HCEC 1CT (cell line): ENCODE results near the gene TRIM45.
A peak's percentile ranks its signal among the peaks of the same experiment; 100 is the strongest.
"Not testable (repeated sequence)": the region's sequence is repeated elsewhere in the genome, so short reads cannot be mapped to it uniquely, and the experiment has no call there.

Experiments
- DNase-seq: peaks from one replicate; pipeline ENCODE4 v3.0.0-alpha.2; 2017

TRIM45 gene

DNA sequence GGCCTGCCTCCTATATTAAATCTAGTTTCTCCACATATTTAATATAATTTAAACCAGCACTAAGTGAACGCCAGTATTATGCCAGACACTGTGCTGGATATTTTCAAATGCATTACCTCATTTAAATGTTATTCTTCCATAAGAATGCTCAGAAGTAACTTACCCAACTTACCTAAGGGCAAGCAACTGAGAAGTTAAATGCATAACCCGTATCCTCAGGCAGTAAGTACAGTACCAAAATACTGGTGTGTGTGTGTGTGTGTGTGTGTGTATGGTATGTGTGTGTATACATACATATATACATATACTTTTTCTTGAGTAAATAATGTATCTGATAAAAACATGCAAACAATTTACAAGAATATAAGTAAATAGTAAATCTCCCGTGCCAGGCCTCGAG is 9.0 kb upstream of the TRIM45 start:
- DNase-seq = no peak

DNA sequence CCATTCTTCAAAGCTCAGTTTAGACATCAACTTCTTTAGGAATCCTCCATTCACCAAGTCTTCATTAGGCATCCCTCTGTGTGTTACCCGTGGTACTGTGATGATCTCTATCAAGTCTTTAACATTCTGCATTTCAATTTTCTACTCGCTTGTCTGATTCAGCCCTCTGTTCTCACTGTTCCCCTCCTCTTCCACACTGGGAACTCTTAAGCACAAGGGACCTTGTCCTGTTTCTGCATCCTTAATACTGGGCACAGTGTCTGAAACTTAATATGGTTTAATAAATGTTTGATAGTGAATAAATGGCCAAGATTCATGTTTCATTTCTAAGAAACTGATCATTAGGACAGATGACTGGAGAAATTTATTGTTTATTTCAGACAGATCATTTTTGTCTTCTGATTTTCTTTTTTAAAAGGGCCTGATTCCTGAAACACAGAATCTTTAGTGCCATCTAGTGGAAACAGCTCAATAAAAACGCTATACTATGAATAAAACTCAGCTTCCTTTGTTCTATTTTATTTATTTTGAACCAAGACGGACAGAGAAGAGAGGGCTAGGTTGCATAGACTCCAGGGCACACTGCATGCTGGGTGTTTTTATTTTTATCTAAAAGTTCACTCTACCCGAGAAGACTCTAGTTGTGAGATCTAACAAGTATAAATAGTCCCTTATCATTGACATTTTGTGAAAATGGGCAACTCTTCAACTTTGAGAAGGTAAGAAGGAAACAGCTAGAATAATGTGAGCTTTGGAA is 7.0 kb upstream of the TRIM45 start:
- DNase-seq = peak; percentile 58

DNA sequence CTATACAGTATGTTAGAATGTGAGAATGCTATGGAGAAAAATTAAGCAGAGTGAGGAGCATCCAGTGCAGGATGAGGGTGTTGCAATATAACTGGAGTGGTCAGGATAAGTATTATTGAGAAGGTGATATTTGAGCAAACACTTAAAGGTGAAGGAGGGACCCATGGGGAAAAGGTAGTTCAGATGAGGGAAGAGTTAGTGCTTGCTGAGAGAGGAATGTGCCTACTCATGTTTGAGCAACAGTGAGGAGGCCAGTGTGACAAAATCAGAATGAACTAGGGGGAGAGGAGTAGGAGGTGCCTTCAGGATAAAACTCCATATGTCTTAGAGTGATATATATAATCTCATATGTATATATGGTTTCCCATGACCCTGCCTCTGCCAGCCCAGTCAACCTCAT is 6.2 kb upstream of the TRIM45 start:
- no peak for DNase-seq

DNA sequence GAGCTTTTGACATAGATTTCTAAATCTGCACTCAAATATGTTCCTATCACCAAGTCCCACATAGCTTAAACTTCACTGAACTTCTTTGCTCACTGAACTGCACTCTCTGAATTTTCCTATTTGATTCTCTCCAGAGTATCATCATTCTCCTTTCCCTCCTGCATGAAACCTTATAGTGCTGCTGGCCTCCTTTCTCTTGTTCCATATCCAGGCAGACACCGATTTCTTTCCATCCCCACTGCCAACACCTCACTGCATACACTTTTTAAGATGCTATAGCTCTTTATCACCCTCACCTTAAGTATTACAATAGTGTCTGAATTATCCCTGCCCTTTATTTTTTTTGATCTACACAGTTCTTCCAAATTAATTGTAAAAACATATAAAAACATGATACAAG is 3.1 kb upstream of the TRIM45 start:
- DNase-seq = no peak

DNA sequence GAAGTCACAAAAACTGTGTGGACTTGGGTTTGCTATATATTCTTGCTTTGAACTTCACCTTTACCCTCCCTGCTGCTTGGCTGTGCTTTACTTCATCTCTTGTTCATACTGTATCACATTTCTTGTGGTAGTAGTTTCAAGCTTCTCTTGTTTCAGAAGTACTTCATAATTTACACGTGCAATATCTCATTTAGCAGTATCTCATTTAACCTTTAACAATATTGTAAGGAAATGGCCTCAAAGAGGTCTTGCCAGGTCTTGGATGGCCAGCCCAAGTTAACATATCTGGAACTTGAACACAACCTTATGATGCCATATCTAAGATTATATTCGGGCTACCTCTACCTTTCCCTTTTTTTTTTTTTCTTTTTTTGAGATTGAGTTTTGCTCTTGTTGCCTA is 1.7 kb upstream of the TRIM45 start:
- DNase-seq = no peak

DNA sequence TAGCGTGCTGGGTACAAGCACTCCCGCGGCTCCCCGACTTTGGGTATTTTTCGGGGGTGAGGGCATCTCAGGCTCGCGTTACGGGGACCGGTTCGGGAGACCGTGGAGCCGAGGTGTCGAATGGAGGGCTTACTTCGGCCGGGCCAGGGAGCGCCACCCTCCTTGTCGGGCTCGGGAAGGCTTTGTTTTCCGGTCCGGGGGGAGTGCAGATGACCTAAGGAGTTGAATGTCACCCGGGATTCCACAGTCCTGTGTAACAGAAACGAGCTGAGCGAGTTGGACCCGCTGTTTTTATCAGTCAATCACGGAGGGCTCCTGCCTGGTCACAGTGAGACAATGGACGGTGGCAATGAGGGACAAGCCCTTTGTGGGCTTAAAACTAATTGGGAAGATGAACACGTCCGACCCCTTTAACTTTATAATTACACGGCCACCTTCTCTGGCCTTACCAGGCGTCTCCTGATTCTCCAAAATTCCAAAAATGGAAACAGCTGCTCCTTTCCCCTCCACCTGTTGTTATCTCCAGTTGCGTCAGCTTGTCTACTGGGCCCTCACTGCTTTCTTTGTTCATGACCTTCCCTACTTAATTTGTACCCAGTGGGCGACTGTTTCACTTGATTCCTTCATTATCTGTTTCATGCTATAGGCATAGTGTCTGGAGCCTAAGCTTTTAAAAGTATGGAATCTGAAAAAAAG is 929 bp upstream of the TRIM45 start:
- no peak for DNase-seq

DNA sequence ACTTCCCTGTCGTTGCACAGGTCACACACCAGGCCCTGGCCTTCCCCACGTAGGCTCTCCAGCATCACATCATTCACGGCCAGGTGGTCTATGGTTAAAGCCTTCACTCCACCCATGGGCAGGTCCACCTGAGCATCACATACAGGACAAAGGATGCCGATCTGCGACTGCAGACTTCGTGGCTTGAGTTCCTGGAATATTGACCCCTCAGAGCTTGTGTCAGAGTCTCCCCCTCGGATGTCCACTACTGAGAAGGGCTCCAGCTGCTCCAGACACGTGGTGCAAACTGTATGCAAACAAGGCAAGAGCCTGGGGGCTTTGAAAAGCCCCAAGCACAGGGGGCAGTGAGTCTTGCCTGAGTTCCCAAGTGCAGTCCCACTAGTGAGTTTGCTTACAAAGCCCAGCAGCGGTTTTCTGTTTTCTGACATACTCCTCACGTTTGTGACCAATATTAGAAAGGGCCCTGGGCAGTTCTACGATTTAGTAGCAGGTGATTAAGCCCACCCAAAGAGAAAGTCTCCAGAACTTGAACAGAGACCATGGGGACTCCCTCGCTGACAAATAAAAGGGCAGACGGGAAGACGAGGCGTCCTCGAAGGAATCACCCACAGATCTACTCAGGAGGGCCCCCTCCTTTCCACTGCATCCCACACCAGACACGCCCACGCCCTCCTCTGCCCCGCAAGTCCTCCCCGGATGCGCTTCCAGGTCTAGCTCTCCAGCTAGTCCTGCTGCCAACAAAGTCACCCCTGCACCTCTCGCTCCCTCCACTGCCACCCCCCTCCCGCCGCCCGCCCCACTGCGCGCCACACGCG is 568 bp downstream of the TRIM45 start:
- peak; percentile 40 for DNase-seq

DNA sequence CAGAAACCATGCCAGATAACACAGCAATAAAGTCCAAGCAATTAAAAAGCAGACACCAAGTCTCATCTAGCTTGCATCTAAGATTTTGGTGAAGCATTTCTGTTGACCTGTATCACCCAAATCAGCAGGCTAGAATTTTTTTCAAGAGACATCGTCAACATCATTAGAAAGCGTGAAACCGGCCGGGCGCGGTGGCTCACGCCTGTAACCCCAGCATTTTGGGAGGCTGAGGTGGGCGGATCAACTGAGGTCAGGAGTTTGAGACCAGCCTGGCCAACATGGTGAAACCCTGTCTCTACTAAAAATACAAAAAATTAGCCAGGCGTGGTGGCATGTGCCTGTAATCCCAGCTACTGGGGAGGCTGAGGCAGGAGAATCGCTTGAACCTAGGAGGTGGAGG is 2.4 kb downstream of the TRIM45 start:
- not testable (repeated sequence) for DNase-seq

DNA sequence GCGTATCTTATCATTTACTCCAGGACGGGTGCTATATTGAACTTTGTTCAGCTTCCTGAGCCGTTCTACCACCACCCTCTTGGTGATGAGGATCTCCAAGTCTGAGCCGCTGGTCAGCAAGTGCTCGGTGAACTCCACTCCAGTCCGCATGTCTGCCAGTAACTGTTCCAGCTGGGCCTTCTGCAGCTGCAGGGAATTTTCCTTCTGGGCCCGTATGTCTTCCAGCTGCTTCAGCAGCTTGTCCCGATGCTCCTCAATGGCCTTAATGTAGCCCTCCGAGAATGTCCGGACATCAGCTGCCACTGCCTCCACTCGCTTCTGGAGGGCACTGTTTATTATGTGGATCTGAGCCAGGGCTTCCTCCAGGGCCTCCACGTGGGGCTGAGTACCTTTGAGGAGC is 3.4 kb downstream of the TRIM45 start:
- DNase-seq = no peak

DNA sequence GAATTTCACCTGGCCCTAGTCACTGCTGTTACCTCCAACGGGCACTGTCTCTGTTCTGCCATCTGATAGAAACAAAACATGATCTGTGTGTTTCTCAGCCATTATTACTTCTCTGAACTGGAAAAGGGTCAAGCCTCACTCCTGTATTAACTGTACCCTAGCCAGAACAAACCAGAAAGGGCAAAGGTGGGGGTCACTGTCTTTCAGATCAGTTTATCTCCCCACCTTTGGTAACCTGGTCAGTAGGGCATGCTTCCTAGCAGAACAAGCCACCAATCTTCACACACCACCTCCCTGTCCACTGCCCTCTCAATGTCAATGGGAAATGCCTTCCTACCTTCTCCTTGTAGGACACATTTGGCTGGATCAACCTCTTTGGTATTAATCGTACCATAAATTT is 3.9 kb downstream of the TRIM45 start:
- DNase-seq = no peak

DNA sequence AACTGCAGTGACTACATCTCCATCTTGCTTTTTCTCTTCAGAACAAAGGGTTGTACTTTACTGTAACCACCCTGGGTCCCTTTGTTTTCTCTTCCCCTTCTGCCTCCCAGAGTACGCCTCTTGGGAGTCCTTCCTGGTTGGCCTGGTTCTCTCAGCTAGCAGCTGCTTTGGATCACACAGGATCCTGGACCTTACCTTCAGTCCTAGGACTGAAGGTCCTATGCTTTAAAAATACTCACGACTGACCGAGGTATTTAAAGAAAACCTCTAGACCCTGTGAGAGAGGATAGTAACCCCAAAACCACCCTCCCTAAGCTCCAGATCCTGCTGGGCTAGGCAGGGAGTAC is 4.8 kb downstream of the TRIM45 start:
- DNase-seq = no peak

DNA sequence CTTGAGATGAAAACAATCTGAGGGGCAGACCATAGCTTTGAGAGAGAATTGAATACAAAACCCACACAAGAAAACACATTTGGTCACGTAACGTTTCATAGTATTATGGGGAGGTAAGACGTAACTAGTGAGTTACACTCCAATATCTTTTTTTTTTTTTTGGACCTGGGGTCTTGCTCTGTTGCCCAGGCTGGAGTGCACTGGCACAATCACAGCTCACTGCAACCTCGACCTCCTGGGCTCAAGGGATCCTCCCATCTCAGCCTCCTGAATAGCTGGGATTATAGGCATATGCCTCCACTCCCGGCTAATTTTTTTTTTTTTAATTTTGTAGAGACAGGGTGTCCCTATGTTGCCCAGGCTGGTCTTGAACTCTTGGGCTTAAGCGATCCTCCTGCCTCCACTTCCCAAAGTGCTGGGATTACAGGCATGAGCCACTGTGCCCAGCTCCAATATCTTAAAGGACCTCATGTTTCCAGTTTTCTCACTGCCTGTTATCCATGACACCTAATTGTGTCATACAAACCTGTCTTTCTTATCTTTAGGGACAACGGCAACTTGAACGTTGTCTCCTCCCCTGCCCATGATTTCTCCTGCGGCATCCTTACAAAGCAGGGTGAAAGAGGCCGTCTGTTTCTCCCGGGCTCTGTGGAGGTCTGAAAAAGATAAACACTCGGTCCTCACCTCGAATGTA is 5.3 kb downstream of the TRIM45 start:
- no peak for DNase-seq

DNA sequence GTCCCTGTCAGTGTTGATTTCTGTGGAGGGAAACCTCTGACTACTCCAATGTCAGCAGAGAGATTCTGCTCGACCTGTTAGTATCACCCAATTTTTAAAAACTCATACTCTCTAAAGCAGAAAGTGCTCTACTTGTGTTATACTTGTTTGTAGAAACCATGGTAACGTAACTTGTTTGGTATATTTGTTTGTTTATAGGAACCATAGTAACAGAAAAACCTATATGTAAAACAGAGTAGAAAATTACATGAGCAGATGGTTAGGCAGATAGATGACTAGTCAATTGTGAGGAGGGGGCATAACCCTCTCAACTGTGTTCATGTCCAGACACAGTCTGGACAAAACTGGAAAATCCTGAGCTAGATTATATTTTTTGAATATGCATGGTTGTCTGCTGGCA is 6.7 kb downstream of the TRIM45 start:
- no peak for DNase-seq

DNA sequence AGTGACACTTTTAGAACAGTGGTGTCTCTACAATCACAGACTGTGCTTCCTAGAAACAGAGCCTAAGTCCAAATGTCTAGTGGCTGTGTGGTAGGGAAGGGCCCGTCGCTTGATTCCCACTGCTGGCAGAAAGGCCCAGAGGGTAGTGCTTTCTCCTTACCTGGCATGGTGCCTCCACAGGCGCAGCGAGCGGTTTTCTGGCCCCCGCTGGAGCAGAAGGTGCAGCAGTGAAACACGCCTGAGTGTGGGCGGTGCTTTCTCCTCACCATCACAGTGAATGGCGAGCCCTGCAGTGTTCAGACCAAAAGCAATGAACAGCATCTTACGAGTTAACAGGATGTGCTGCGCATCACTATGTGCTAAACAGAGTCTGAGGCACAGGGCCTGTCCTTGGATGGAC is 8.3 kb downstream of the TRIM45 start:
- no peak for DNase-seq

DNA sequence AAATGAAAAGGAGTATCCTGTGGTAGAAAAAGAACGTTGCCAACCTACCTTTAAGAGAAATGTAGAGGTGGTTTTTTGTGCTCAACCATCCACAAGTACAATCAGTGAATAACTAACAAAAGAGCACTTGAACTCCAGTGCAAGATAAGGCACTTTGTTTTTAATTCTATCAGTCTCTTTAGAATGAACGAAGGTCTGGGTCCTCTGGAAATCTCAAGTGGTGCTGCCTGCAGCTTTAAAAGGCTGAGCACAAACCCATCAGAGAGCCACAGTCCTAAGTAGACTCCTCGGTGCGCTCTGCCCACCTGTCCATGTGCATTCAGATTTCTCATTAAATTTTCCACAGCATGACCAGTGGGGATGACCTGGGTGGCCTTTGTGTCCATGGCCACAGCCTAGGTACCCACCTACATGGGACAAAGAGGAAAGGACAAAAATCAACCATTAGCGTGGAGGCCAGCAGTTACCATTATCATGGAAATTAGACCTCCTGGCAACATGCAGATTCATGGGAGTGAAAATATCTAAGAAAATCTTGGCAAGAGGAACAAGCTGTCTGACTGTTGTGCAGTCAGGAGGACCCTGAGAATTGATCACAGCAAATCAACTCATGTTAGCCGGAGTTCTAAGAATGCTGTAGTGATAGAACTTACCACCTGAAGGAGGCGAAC is 9.4 kb downstream of the TRIM45 start:
- no peak for DNase-seq

DNA sequence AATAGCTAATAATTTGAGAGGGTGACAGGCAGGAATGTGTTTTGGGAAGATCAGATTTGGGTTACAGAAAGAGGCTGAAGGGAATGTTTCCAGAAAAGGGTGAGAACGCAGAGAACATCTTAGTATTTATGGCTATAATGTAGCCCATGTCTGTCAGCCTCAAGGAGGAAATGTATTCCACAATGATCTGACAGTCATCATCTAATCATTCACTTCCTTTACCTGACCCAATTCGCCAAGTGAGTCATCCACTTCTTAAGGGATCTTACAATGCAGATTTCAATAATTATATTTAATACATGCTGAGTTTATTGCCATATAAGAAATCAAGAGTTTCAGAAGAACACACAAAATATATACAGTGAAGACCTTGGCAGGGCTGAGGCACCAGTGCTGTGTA is 10.8 kb downstream of the TRIM45 start:
- peak; percentile 62 for DNase-seq

DNA sequence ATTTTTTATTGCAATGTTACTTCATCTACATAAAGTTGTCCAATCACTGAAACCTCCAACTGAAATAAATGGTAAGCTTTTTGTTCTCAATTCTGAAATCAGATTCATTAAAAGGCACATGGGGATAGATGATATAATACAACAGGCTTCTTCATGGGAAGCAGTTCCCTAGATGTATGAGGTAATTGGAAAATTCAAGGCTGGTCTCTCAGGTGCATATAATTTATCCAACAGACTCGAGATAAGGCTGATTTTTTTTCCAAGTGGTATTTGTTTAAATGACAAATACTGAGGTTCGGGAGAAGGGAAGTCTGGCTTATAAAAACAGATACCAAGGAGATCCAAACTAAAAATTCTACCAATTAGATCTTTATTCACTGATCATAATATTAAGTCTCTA is 14.2 kb downstream of the TRIM45 start:
- no peak for DNase-seq

DNA sequence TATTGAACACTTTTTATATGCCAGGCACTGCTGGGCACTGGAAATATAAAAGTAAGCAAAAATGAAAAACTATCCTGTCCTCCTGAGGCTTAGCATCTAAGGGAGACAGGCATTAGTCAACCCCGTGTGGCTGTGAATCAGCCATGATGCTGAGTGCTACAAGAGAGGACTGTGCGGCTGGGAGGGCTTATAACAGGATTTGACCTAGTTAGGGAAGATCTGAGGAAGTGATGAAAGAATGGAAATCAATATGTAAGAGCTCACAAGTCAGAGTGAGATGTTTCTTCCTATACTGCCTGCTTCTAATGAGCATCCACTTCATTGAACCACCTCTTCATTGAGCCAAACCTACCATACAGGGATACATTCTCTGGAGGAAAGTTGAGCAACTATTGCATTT is 15.1 kb downstream of the TRIM45 start:
- peak; percentile 52 for DNase-seq

DNA sequence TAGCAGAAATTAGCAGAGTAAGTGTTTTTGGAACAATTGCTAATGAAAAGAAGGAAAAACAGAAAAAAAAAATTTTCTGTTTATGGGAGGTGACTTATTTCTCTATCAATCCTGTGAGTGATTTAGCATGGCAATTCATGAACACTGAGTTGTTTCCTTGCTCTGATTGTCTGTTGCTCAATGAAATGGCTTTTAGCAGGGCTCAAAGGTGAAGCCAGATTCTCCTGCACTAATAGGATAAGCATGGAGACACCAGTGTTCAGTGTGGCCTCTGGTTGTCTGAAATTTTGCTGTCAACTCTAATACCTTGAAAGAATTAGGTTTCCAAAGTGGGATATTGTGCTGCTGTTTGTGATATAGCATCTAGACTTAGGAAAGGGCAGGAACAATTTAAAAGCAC is 15.8 kb downstream of the TRIM45 start:
- DNase-seq = no peak

DNA sequence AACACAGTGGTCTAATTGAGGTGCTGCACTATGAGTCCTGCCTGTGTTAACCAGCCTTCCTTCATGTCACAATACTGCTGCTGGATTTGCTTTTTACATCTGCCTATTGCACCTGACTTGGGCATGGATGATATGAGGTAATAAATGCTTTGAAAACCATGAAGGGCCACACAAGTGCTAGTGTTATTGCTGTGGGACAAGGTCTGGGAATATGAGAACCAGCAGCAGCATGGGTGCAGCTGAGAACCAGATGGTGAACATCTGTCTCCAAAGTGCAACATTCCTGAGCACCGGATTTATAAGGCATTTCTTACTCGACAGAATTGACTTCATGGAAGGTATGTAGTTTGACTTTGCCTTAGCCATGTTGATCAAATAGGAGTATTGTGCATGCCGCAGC is 16.6 kb downstream of the TRIM45 start:
- DNase-seq = peak; percentile 69

DNA sequence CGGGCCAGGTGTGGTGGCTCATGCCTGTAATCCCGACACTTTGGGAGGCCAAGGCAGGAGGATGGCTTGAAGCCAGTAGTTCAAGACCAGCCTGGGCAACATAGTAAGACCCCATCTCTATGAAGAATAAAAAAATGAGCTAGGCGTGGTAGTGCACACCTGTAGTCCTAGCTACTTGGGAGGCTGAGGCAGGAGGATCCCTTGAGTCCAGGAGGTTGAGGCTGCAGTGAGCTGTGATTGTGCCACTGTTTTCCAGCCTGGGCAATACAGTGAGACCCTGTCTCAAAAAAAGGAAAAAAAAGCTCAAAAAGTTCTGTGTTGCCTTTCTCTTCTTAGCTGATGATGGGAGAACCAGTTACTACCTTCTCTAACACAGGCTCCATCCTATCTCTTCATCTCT is 19.7 kb downstream of the TRIM45 start:
- DNase-seq = not testable (repeated sequence)

DNA sequence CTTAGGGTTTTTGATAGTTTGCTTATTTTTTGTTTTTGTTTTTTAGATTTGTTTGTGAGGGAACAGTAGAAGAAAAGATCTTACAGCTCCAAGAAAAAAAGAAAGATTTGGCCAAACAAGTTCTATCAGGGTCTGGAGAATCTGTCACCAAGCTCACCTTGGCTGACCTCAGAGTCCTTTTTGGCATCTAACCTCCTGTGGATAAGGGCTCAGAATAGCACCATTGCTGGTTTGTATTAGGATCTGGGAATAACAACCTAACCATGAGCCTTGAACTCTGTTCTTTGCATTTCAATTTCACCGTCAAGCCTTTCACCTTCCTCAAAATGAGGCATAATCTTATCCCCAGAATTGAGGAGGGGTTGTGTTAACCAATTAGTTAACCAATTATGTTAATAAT is 20.2 kb downstream of the TRIM45 start:
- no peak for DNase-seq
